ENCODE measurements around the gene C3orf85.
"Not testable (repeated sequence)": the region's sequence is repeated elsewhere in the genome, so short reads cannot be mapped to it uniquely, and the experiment has no call there.

C3orf85 gene, protein sequence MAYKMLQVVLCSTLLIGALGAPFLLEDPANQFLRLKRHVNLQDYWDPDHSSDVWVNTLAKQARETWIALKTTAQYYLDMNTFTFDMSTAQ

DNA sequence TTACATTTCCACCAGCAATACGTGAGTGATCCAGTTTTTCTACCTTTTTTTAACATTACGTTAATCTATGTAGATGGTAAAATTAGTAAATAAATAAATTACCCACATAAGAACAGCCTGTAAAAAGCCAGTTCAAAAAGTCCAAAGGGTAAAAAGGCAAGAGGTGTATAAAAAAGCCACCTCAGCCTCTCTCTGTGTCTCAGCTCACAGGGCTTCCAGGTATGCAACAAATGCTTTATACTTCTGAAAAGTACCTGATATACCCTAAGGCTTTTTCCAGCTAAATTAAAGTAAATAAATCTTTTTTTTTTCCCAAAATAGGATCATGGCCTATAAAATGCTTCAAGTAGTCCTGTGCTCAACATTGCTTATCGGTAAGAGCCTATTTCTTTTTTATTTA lies at the start of gene C3orf85:
Gene C3orf85, plus strand, starts transcription at position 197 of the 400 bp plus-strand sequence. Its CDS starts 129 bp downstream, at position 326.
- no peak for DNase-seq

DNA sequence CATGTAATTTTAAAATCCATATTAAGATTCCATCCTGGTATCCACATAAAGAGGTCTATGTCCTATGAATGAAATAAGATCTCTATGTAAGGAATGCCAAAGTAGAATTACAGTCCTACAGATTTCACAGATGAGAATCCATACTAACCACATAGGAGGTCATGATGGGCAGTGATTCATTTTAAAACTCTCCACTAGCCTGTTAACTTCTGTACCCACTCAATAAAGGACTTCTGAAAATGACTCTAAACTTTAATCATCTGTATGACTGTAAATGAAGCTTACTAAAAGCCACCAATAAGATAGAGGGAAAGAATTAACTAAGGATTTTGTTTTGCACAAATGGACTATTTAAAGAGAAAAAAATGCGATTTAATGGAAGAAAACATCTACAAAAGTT lies 47.3 kb upstream of the C3orf85 start:
- no peak for DNase-seq

DNA sequence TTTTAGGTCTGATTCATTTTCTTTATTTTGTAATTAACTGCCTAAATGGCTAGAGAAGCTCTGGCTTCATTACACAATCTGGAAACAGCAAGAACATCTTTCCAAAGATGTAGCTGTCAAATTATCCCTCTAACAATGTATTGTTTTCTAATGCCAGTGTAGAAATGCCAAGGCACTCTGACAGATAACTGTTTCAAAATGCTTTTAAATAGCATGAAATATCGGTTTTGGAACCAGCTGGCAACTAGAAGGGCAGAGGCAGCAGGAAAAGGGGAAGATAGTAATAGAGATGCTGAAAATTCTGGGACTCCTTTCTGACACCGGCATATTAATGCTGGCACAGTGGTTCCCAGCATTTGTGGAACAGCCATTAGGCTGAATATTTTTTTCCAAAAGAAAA lies 44.7 kb upstream of the C3orf85 start:
- no peak for DNase-seq

DNA sequence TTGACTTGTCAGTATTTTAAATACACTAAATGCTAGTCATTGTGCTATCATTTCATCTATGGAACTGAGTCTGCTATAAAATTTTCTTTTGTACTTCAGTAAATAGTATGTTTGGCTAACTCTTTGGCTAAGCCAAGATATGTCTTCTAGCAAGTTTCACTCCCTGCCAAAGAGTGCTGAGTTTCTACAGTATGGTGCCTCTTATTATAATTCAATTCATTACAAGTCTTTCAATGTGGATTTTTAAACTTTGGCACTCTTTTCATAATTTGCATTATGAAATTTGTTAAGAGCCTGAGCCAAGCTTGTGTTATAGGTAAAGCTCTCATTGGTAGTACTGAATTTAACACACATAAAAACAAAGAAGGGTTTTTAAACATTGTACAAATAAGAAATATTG lies 43.0 kb upstream of the C3orf85 start:
- DNase-seq, result no peak

DNA sequence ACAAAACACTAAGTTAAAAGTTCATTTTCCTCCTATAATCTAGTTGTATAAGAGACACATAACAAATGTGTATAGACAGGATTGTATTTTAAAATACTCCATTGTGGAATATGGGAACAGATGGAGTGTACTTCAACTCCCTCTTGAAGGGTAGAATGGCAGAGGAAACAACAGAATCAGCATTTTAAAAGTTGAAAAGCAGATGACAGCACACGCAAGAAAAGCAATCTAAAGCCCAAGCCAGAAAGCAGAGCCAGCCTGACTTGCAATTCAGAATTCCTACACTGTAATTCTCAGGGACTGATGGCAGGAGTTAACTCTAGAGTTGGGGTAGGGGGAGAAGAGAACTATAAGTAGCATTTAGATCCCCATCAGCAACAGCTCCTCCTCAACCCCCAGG lies 41.4 kb upstream of the C3orf85 start:
- DNase-seq, result no peak

DNA sequence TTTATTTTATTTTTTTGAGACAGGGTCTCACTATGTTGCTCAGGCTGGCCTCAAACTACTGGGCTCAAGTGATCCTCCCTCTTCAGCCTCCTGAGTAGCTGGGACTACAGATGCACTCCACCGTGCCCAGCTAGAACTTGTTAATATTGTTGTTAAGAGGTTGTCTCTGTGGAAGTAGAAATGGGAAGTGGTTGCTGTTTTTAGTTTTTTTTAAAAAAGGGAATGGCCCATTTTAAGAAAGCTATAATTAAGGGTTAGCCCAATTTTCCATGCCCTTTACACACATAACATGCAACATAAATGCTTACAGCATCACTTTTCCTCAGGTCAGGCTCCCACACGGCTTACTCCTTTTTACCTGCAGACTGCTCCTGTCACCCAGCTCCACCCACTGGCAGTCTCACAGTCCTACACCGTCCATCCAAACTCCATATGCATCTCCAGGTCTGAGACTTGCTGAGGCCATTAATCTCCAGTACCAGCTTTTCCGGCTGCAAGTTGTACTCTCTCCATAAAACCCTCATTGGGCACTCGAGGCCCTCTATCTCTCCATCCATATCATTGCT lies 38.4 kb upstream of the C3orf85 start:
- no peak for DNase-seq

DNA sequence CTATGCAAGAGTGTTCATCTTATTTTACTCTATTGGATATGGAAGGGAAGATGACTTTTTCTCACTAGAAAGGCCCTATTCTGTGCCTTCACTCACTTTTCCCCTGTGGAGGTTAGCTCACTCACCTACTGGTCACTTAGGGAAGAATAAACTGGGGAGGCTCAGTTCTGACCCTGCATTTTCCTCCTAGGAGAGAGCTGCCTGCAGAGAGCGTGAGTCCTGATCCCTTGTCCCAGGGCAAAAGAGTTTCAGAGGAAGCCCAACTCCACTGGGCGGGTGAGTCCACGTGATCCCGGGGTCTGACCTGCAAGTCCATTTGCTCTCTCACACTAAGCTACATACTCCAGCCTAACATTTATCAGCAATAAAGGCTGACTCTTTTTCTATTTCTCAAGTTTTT lies 26.9 kb upstream of the C3orf85 start:
- no peak for DNase-seq

DNA sequence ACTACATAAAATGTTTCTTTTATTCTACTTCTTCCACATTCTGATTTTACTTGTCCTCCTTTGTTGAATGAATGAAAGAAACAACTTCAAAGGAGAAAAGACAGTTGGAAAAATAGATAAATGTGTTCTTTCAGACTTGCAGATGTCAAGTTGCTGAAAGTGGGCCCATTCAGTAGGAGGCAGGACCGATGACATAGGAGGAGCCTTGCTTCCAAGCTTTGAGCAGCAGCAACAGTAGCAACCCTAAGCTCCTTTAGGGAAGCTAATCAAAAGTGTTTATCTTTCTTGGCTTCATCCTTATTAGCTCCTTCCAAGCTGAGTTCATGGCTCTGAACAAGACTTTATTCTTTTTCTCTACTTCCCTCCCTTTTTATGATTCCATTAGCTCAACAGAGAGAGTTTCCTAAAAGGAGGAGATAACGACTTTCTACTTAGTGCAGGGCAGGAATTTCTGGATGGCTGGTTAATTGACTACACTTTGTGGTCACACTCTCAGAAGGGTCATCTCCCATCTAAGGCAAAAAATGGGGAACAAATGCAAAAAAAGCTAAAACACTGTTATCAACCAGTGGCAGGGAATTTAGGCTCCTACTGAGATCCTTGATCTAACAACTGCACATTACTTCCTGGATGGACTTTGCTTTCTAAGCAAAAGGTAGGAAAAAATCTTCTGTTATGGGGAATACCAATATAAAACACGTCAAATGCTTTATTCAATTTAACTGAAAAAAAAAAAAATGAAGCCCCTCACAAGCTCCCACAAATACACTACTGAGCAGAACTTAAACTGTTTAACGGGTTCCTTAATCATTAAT lies 23.4 kb upstream of the C3orf85 start:
- no peak for DNase-seq

DNA sequence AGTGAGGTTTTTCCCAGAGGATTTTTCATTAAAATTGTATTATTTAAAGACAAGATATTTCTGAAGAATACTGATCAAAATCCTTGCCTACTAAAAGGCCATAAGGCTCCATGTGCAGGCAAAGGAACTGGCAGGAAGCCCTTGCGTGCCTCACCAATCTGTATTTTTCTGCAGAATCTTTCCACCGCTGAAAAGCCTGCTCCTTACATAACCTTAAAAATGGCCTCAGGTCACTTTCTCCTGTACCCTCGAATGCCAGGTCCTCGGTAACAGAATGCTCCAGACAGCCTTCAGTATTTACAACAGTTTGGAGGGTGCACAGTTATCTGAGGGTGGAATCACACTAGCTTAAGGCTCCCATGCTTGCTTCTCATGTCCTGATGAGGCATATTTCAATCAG lies 21.8 kb upstream of the C3orf85 start:
- DNase-seq, result no peak

DNA sequence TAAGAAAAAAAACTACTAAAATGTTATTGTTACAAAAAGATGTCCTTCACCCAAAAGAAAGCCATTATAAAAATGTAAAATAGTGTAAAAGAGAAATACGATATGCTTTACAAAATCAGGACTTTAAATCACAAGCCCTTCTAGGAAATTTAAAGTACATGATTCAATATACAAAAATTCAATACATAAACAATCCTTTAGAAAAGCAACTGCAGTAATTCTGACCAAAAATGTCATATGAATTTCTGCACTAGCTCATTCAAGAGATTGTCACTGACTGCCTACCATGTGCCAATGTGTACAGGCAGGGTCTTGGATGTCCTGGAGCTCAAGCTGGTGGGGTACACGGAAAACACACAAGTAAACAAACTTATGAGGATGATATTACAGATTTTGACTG lies 21.1 kb upstream of the C3orf85 start:
- DNase-seq, result no peak

DNA sequence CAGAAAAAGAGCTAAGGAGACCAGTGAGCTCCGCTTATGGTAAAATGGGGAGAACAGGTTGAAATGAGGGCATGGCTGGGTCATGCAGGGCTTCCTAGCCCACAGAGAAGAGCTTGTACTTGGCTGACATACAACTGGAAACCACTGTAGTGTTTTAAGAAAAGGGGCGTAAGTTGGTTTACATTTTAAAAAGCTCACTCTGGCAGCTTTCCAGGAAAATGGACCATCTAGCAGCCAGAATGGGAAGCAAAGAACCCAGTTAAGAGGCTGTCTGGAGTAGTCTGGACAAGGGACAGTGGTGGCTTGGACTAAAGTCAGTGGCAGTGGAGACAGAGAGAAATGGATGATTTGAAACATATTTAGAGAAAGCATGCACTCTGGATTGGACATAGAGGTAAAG lies 20.5 kb upstream of the C3orf85 start:
- DNase-seq, result no peak

DNA sequence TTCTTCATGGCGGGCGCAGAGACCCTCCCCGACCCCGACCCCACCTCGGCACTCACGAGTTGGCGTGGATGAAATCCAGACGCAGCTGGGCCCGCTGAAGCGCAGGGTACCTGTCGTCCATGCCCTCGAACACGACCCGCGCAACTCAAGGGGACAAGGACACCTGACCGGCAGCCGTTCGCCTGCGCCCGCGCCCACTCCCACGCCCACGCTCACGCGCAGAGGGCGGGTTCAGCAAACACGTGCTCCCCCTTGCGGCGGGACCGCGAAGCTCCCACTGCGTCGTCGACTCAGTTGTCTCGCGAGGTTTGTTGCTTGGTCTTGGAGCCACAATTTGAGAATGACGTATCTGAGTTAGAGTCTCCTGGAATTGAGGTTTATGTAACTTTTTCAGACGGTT lies 18.6 kb upstream of the C3orf85 start, which contains the start of gene MORC1:
Gene MORC1, minus strand, starts transcription at position 196 of the 400 bp plus-strand sequence. Its CDS starts 75 bp downstream, at position 121.
- no peak for DNase-seq

DNA sequence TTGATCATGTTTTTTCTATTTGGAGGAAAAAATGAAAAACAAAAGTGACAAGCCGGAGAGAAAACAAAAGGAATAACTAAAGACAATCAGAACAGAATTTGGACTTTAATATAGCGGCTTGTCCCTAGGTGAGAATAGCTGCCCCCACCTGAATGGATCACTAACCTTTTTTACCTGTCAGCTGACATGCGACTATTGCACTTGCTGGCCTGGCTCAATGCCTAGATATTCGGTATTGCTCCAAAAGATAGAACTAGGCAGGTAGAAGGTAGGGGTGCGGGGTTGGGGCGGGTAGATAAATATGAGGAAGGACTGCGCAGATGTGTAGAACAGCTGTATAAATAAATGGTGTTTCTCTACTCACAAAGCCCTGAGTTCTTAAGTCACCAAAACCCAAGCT lies 17.9 kb upstream of the C3orf85 start:
- DNase-seq, result no peak

DNA sequence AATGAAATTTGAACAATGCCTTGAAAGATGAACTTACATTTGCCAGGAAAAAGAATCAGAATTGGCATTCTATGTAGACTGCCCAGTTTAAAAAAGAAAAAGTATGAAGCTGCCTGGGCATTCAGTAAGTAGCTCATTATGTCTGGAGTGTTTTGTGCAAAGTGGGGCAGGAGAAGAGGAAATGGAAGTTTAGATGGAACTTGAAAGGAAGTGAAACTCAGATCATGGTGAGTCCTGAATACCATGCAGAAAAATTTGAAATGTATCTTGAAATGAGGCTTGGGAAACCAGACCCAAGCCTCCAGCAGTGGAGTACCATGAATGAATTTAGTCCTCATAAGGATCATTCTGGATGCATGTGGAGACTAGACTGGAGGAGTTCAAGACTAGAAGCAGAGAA lies 13.8 kb upstream of the C3orf85 start:
- DNase-seq, result no peak

DNA sequence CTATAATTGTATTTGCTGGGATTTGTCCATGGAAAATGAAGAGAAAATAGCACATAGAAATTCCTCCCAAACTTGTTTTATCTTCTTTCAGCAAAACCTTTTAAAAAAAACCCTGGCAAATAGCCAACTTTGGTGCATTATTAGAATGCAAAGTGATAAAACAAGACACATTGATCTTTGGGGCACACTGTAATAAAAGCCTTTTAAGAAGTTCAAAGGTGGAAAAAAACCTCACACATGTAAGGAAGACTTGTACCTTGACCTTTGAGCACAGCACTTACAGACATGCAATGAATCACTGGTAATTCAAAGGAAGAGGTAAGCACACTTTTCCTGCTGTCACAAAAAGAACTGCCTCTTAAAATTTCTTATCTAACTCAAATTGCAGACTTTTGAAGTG lies 10.6 kb upstream of the C3orf85 start:
- DNase-seq, result no peak

DNA sequence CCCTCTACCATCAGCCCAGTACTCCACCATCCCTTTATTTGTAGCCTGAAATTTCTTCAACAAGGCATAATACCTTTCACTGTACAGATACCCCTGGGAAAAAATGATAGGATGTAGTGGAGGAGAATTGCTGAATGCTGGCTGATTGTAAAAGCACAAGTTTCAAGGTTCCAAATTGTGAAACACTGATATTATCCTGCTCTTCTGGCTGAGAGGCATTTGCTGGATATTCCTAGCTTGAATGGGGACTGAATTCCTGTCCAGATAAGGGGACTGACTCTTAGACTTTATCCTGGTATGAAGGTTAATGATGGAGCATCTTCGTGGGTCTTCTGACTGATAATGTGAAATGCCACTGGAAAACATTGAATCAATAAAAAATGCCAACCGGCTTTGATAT lies 9.0 kb upstream of the C3orf85 start:
- DNase-seq, result no peak

DNA sequence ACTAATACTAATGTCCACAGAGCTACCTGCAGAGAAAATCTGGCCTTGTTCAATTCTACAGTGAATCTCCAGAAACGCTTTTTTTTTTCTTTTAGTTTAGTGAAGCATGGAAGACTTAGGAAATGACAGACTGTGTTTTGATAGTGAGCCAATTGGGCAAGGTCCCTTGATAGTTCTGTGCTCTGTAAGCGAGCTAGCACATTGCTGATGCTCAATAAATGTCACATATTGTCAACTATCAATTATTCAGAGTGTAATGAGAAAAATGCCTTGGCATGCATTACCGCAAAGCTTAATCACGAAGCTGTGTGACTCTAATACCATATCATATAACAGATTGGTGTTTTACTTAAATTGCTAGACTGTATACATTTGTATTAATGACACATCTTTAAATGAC lies 5.2 kb upstream of the C3orf85 start:
- no peak for DNase-seq

DNA sequence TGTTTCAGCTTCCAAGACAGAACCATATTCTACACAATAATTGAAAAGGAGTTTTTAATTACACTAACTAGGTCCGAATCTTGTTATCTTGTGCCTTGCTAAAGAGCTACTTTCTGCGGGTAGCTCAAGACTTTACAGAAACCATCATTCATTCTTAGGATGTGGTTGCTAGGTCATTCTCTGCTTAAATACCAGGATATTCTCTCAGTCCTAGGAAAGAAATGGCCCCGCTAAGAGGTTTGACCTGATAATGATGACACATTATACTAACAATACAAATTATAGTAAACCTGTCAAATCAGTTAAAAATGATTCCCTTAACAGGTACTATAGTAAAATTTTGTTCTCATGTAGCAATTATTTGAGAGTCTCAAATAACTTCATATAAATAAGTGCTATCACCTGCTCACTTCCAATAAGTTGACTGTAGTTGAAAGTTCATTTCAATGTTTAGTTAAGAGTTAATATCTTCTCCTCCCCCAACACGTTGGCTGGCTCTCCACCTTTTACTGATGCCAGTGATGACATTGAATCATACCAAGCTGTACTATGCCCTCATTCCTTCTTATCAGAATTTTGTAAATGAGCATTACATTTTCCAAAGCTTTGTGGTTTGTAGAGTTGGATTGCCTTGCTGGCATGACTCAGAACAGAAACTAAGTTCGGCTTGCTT lies 3.6 kb upstream of the C3orf85 start:
- no peak for DNase-seq

DNA sequence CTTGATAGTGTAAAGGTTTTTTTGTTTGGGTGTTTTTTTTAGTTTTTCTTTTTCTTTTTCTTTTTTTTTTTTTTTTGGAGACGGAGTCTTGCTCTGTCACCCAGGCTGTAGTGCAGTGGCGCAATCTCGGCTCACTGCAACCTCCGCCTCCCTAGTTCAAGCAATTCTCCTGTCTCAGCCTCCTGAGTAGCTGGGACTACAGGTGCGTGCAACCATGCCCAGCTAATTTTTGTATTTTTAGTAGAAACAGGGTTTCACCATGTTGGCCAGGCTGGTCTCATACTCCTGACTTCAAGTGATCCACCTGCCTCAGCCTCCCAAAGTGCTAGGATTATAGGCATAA lies 3.1 kb upstream of the C3orf85 start:
- DNase-seq, result not testable (repeated sequence)

DNA sequence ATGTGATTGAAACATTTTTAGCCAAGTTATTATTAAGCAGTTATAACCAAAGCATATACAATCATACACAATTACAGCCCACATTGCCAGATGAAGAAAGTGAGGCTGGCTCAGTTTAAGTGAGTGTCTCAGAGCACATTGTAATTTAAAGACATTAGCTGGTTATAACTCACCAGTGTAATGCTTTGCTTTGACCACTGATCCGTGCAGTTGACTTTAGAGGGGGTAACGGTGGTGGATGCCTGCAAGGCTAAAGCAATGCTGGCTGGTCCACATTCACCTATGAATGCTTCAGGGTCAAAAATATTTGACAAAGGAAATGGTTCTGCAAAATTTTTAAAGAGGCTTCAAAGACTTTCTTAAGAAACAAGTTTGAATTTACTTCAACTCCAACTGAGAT lies 1.2 kb downstream of the C3orf85 start:
- DNase-seq, result no peak

DNA sequence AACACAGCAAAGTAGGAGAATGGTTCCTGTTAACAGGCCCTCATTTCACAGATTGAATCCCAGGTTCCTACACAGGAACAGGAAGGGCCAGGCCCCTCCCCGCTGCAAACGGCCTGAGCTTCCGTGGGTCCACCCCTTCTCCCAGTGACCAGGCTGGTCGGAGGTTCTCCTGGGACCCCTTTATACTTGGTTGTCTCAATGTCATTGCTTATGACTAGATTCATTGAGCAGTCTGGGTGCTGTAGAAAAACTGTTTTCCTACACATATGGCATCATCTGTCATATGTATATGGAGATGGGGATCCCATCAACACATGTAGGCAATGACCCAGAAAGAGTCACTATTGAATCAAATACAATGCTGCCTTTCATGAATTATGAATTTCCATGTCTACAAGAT lies 3.8 kb downstream of the C3orf85 start:
- DNase-seq, result no peak

DNA sequence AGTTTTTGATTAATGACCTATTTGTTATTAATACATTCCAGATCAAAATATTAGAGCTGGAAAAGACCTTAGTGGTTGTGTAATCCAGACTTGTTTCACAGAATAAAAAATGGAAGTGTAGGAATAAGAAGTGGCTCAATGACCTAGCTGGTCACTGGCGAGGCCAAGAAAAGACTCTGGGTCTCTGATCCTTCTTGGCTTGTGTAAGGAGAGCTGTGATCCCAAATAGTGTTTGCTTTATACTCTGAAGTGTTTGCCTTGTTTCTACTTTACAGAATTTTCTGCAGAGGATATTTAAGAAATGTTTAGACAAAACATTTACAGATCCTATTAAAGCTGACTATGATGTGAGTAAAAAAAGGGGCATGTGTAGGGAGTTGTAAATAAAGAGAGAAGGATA lies 7.1 kb downstream of the C3orf85 start:
- no peak for DNase-seq

DNA sequence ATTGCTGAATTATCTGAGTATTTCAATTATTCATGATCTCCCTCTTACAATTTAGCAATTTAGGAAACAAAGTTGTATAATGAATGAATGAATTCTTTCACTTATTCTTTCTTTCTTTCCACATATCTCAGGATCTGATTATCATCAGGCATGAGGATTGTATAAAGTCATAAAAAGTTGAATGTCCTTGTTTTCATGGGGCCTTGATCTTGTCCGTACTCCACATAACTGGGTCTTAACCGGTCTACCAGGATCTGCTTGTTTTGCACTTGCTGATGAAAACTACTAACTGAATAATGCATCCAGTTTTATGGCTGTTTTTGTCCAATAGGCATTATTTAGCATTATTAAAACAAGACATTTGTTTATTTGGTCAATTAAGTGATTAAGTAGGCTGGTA lies 12.6 kb downstream of the C3orf85 start:
- DNase-seq, result no peak

DNA sequence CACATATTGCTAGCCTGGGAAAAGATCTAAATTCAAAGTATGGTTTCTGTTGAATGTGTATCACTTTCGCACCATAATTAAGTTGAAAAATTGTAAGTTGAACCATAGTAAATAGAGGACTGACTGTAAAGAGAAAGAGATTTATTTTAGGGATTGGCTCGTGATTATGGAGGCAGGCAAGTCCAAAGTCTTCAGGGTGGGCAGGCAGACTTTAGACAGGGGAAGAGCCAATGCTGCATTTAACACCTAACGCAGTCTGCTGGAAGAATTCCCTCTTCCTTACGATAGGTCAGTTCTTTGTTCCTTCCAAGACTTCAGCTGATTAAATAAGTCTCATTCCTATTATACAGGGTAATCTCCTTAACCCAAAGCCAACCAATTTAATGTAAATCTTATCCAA lies 15.8 kb downstream of the C3orf85 start:
- no peak for DNase-seq

Data from DMS79 treated with DMSO at 0.1 percent for 48 hours (cell line).